HG03378 (cell line): Measurements from ENCODE around the gene PARD6B.
A peak's percentile ranks its signal among the peaks of the same experiment; 100 is the strongest.
"Not testable (repeated sequence)": the region's sequence is repeated elsewhere in the genome, so short reads cannot be mapped to it uniquely, and the experiment has no call there.

Source experiments
- ATAC-seq: cut with Tn5 transposase; IDR thresholded peaks from one replicate; pipeline ENCODE4 v1.9.1; 2021; ENCODE audit warnings: mild to moderate bottlenecking, moderate library complexity; ENCODE audit not compliant: unreplicated experiment

Gene PARD6B

DNA sequence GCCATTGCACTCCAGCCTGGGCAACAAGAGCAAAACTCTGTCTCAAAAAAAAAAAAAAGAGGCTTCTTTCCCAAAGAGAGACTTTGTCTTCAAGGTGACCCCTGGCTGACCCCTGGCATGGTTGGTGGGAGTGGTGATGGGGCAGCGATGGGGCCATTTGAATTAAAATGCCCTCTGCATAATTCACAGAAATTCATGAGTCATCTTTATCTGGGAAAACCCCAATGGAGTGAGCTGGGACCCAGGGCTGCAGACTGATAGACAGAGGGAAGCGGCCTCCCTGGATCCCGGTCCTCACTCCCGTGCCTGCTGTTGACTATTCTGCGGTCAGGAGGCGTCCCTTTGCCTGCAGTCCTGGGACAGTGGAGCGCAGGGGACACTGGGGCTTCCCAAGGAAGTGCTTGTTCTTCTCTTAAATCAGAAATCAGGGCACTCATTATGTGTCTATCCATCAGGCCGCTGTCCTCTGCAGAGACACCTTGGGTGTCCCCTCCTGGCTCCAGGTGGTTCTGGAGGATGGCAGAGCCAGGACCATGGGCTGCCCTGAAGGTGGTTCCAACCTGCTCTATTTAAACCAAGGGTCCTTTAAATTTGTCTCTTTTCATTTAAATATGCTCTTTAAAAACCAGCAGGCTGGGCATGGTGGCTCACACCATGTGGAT, 40.2 kb downstream of the PARD6B start:
- not testable (repeated sequence) for ATAC-seq

GRCh38 chr20:50772420-50773185, 41.2 kb downstream of the PARD6B start:
- no peak for ATAC-seq

DNA sequence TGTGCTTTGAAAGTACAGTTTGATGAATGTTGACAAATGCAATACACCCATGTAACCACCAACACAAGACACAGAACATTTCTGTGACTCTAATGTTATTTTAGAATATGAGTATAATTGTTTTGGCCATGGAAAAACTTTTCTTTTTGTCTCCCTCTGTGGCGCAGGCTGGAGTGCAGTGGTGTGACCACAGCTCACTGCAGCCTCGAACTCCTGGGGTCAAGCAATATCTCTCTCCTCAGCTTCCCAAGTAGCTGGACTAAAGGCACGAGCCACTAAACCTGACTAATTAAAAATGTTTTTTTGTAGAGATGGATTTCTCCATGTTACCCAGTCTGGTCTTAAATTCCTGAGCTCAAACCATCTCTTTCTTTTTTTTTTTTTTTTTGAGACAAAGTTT, 43.1 kb downstream of the PARD6B start:
- ATAC-seq, result no peak

DNA sequence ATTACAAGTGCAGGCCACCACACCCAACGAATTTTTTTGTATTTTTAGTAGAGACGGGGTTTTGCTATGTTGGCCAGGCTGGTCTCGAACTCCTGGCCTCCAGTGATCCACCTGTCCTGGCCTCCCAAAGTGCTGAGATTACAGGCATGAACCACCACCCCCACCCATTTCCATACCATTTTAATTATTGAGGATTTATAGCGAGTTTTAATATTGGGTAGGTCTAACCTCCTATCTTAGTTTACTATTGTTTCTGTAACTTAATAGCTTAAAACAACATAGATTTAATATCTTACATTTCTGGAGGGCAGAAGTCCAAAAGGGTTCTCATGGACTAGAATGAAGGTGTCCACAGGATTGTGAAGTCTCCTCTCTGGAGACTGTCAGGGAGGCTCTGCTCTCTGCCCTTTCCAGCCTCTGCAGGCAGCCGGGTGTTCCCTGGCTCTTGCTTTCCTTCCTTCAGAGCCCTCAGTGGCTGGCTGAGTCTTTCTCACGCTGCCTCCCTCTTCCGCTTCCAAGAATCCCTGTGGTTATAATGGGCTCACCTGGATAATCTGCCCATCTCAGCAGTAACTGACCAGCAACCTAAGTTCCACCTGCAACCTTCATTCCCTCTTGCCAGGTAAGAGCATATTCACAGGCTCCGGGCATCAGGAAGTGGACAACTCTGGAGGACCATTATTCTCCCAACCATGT, 44.9 kb downstream of the PARD6B start:
- ATAC-seq, result no peak

DNA sequence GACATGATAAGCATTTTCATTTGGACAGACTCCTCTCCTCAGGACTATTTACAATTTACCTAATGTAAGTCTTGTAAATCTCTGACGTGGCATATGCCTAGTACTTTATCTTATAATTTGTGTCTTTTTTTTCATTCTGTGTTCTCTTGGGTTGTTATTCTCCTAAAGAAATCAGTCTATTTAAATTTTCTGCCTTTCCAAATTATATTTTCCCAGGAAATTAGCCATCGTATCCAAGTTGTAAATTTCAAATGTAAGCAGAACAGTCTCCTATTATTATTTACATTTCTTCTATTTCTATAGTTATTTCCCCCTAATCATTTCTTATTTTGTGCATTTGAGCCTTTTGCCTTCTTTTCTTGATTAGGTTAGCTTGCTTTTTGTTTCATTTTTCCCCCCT, 46.0 kb downstream of the PARD6B start:
- ATAC-seq, result no peak

DNA sequence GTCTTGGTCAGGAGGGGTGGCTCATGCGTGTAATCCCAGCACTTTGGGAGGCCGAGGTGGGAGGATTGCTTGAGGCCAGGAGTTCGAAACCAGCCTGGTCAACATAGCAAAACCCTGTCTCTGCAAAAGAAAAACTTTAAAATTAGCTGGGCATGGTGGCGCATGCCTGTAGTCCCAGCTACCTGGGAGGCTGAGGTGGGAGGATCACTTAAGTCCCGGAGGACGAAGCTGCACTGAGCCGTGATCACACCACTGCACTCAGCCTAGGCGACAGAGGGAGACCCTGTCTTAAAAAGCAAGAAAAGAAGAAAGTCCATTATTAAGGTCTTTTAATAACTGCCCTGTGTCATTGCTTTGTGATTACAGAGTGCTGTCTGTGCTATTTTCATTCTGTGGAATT, 47.6 kb downstream of the PARD6B start:
- ATAC-seq, result not testable (repeated sequence)

DNA sequence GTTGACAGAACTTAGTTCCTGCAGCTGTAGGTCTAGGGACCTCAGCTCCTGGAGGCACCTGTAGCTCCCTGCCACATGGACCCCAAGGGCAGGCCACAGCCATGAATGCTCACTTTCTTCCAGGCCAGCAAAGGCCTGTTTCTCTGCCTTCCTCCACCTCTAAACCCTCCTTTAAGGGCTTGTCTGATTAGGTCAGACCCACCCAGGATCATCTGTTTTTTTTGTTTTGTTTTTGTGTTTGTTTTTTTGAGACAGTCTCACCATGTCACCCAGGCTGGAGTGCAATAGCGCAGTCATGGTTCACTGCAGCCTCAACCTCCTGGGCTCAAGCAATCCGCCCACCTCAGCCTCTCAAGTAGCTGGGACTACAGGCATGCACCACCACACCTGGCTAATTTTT, 52.0 kb downstream of the PARD6B start:
- ATAC-seq, result no peak

- ATAC-seq, result no peak
Measured at GRCh38 chr20:50783903-50784302, 52.5 kb downstream of the PARD6B start.

- no peak for ATAC-seq
Measured at GRCh38 chr20:50784464-50784863, 53.1 kb downstream of the PARD6B start.

DNA sequence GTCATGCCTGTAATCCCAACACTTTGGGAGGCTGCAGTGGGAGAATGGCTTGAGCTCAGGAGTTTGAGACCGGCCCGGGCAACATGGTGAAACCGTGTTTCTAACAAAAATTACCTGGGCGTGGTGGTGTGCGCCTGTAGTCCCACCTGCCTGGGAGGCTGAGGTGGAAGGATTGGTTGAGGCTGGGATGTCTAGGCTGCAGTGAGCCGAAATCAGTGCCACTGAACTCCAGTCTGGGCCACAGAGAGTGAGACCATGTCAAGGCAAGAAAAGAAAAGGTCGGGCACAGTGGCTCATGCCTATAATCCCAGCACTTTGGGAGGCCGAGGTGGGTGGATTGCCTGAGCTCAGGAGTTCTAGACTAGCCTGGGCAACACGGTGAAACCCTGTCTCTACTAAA, 55.3 kb downstream of the PARD6B start:
- ATAC-seq, result no peak

GRCh38 chr20:50787181-50787580, 55.8 kb downstream of the PARD6B start:
- no peak for ATAC-seq

DNA sequence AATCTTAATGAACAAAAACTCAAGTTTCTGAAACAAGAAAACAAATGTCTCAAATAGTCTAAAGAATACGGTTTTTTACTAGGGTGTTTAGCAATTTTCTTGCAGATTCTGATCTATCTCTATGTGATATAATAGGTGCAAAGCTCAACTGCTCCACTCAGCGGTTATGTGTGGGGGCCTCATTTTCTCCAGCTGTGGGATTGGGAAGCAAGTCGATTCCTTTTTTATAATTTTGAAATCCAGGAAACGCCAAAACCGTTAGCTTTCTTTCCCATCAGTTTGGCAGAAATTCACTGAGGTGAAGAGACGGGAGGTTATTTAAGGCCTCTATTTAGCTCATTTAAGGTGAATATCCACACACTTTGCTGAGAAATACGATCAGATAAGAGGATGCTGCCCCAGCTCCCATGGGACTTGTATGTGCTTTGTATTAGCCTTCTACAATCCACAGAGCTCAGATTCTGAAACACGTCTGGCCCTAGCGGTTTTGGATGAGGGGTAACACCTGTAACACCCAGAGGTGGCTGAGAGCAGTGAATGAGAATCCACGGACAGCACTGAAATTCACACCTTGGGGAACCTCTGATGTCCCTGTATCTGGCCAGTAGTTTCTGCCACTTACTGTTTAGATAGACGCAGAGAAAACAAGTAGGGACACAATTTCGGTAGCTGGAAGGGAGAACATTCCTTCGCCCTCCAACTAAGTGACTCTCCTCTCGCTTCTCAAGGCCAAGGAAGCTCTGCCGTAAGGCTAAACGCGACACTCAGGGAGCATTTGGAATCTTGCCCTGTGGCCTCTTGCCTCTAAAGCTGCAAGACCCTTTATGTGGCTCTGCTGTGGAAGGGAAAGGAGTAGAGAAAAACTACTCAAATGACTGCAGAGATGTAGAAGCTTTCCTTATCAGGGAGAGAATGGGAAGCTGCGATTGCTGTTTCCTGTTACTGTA, 56.9 kb downstream of the PARD6B start:
- no peak for ATAC-seq

- no peak for ATAC-seq
Measured at GRCh38 chr20:50789968-50790650, 58.7 kb downstream of the PARD6B start.

DNA sequence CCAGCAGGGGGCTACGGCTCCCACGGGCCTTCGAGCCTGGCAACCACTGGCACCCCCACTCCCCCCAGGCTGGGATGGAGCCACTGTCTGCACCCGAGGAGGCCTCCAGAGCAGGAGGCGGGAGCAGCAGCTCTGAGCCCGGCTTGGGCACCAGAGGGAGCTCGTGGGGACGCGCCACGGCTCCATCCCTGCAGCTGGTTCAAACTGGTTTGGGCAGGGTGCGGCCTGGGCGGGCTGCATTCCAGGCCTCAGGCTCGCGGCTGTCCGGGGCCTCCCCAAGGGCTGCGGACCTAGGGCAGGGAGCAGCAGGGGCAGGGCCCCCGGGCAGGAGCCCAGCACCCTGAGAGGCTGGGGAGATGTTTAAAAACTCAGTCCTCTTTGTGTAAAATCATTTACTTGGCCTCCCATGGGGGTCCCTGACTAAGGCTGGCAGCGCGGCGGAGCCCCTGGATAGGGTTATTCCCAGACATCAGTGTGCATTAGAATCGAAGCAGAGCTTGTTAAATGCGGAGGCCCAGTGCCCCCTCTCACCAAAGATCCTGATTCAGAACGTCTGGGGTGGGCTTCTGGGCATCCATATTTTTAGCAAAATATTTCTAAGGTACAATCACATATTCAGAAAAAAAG, 59.4 kb downstream of the PARD6B start:
- peak; percentile 64 for ATAC-seq

DNA sequence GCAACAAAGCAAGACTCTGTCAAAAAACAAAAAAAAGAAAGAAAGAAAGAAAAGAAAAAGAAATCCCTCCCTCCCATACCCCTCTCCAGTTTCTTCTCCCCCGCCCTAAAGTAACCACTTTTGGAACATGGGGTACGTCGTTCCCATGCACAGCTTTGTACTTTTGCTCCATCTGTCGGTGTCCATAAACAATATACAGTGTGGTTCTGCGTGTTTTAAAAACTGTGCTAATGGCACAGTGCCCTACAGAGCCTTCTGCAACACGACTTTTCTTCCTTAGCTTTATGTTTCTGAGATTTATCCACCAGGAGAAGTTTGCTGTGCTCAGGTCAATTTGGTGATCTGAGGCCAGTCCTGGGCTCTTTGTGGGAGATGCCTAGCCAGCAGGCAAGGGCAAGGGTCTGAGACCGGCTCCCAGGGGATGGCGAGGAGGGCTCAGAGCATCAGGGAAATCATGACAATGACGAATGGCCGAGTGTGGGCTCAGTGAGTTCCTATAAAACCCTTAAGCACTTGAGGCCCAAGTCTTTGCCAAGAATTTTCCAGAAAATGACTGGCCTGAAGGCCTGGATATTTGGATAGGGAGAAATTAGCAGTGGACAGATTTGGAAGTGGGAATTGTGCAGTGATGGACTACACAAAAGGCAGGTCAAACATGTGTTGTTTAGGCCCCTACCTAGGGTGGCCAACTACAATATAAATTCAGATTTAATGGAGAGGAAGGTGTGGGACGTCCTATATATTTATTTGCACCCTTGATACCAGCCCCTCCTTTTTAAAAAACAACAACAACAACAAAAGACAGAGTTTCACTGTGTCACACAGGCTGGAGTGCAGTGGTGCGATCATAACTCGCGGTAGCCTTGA, 61.6 kb downstream of the PARD6B start:
- no peak for ATAC-seq

DNA sequence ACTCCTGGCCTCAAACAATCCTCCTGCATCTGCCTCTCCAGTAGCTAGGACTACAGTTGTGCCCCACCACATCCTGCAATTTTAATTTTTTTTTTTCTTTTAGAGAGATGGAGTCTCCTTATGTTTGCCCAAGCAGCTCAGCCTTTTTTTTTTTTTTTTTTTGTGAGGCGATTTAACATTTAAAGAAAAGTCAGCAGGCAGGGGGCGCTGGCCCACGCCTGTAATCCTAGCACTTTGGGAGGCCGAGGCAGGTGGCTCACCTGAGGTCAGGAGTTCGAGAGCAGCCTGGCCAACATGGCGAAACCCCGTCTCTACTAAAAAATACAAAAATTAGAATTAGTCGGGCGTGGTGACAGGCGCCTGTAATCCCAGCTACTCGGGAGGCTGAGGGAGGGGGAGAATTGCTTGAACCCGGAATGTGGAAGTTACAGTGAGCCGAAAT, 62.2 kb downstream of the PARD6B start:
- ATAC-seq, result not testable (repeated sequence)

- no peak for ATAC-seq
Measured at GRCh38 chr20:50794181-50794845, 62.9 kb downstream of the PARD6B start.
